ENCODE data around the gene BLM. TPM values are rescaled to one million over a fixed set of nuclear protein-coding genes. Genes with fewer than 3 reads are reported as not detected.

The BLM gene
- total and polyA plus RNA-seq, 2 of the 13 experiments (the other 11 are each of a cell fraction or from before 2014, with no cell fraction given), result 5.1 to 11.8 TPM

DNA sequence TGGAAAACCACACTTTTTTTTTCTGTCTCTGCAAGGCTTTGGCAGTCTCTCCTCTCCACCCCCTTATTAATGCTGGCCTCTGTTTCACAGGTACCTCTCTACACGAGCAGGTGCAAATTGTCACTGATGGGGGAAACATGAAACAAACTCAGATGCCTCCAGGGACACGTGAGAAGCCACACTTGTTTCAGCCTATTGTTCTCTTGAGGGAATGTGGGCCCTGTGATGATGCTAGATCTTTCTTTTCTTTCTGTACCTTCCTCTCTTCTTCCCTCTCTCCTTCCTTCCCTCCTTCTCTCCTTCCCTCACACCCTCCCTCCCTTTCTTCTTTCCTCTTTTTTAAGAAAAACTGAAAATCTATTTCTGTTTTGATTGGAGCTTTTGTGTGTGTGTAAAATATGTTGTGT, 5.7 kb upstream of the BLM start:
- Histone ChIP-seq H3K79me2 (ENCODE audit: insufficient read depth, low read length) (peaks cover 3% of the 10 kb centered on the region), H3K4me3 (replicated peaks in 1 of 3; ENCODE audit: insufficient read depth in 1 of 3, low read depth in 2 of 3, low read length in 3 of 3) (no peak overlapping the region), H3K4me2 (ENCODE audit: low read depth, low read length) (no peak overlapping the region), H3K27me3 (ENCODE audit: control insufficient read depth in 1 of 2, insufficient read depth in 2 of 2, low read length in 2 of 2) (no peaks in the 10 kb centered on the region; a peak in 1 of 5 replicates), H3K9me3 (ENCODE audit: low read length) (no peaks in the 10 kb centered on the region), H2AFZ (ENCODE audit: low read length) (no peak overlapping the region), H3K9ac (ENCODE audit: insufficient read depth, low read depth, low read length) (no peak overlapping the region), H4K20me1 (ENCODE audit: insufficient read depth, low read length) (no peaks in the 10 kb centered on the region), H3K4me1 (ENCODE audit: insufficient read depth, low read length) (peaks cover 8% of the 10 kb centered on the region), H3K27ac (ENCODE audit: extremely low read length, insufficient read depth, low read length) (no peak overlapping the region), H3K36me3 (replicated peaks in 1 of 2; ENCODE audit: control insufficient read depth in 1 of 2, insufficient read depth in 2 of 2, low read length in 2 of 2) (no peaks in the 10 kb centered on the region)
- FAIRE-seq (no peak), DNase-seq (ENCODE audit: low spot score) (no peak), ATAC-seq (no peak)
- ChIA-PET POLR2A (no interaction called here), CTCF (ENCODE audit: low intra/inter-chr PET ratio, low total read pairs) (no interaction called here)
- in situ Hi-C loops (cut with HindIII; ENCODE audit: extremely low pct_ligation_motif_present, low pct_unique_long_range_greater_than_20kb) (no loop called here), intact Hi-C loops (cut with micrococcal nuclease; ENCODE audit: unreplicated experiment) (no loop called here)
- 72% methylated on average over 2 of the region's 2 CpGs for WGBS (ENCODE audit: low lambda C conversion rate)
- BruUV-seq (replicated peaks), result no TSS peak
- TF ChIP-seq, protein P1, sequence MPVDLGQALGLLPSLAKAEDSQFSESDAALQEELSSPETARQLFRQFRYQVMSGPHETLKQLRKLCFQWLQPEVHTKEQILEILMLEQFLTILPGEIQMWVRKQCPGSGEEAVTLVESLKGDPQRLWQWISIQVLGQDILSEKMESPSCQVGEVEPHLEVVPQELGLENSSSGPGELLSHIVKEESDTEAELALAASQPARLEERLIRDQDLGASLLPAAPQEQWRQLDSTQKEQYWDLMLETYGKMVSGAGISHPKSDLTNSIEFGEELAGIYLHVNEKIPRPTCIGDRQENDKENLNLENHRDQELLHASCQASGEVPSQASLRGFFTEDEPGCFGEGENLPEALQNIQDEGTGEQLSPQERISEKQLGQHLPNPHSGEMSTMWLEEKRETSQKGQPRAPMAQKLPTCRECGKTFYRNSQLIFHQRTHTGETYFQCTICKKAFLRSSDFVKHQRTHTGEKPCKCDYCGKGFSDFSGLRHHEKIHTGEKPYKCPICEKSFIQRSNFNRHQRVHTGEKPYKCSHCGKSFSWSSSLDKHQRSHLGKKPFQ (CRISPR knock-in tag; IDR thresholded peaks at IDR 0.05; ENCODE audit: insufficient replicate concordance), result no peak
- TF ChIP-seq, protein P2, sequence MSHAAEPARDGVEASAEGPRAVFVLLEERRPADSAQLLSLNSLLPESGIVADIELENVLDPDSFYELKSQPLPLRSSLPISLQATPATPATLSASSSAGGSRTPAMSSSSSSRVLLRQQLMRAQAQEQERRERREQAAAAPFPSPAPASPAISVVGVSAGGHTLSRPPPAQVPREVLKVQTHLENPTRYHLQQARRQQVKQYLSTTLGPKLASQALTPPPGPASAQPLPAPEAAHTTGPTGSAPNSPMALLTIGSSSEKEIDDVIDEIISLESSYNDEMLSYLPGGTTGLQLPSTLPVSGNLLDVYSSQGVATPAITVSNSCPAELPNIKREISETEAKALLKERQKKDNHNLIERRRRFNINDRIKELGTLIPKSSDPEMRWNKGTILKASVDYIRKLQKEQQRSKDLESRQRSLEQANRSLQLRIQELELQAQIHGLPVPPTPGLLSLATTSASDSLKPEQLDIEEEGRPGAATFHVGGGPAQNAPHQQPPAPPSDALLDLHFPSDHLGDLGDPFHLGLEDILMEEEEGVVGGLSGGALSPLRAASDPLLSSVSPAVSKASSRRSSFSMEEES (CRISPR knock-in tag; IDR thresholded peaks at IDR 0.05), result no peak
- TF ChIP-seq SPEN (CRISPR knock-in tag; IDR thresholded peaks at IDR 0.05; ENCODE audit: low read depth), result no peak
- TF ChIP-seq SRSF4 (IDR thresholded peaks at IDR 0.05; ENCODE audit: low read depth, low read length, poor library complexity, severe bottlenecking), result no peak
- no peak for TF ChIP-seq ZNF224 (CRISPR knock-in tag; IDR thresholded peaks at IDR 0.05)
- no peak for TF ChIP-seq YEATS4 (CRISPR knock-in tag; IDR thresholded peaks at IDR 0.05; ENCODE audit: borderline replicate concordance)
- TF ChIP-seq ZSCAN31 (CRISPR knock-in tag; IDR thresholded peaks at IDR 0.05; ENCODE audit: low read depth), result no peak

Measured in HepG2 (cell line).